ENCODE results near the gene METRN.

The METRN gene

DNA sequence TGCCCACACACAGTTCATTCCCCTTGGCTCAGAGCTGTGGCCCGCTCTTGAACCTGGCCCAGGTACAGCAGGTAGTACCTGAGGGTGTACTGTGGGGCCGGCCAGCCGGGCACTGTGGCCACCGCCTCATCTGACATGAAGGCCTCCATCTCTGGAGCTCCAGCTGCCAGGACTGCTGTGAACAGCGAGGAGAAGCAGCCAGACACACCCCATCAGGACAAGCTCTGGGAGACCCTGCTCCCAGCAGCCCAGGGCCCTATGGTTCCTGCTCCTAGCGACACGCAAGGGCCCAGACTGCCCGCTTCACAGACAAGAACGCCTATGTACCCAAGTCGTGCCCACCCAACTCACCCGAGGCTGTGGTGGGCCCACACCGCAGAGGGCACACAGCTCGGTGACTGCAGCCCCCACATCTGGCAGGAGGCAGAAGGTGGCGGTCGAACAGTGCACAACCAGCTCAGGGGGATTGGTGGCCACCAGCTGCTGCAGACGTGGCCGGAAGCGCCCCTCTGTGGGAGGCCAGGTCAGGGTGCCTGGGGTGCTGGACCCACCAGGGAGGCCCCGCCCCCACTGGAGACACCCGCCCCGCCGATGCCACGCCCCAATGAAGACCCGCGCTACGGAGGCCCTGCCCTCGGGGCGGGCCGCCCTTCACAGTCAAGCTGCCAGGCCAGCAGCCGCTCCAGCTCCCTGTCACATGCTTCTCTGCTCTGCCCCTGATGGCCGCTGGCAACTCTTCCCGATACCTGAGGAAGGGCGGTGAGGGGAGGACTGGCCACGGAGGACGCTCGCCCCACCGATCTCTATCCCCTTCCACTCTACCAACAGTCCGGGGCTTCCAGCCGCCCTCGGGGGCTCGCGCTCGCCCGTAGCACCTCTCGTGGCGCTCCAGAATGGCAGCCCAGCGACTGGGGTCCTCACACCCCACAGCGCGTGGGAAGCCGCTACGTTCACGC, 35.8 kb upstream of the METRN start (continued):
- TF ChIP-seq SP3 (tag by site-specific recombination; IDR thresholded peaks at IDR 0.05), result peak; percentile 88
- TF ChIP-seq ZNF423 (tag by site-specific recombination; IDR thresholded peaks at IDR 0.05), result peak; percentile 69; the same call in 1 of the 2 replicates
- TF ChIP-seq, protein P1, sequence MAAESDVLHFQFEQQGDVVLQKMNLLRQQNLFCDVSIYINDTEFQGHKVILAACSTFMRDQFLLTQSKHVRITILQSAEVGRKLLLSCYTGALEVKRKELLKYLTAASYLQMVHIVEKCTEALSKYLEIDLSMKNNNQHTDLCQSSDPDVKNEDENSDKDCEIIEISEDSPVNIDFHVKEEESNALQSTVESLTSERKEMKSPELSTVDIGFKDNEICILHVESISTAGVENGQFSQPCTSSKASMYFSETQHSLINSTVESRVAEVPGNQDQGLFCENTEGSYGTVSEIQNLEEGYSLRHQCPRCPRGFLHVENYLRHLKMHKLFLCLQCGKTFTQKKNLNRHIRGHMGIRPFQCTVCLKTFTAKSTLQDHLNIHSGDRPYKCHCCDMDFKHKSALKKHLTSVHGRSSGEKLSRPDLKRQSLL (tag by site-specific recombination; IDR thresholded peaks at IDR 0.05), result peak; percentile 71; the same call in 1 of the 2 replicates
- TF ChIP-seq, protein P2, sequence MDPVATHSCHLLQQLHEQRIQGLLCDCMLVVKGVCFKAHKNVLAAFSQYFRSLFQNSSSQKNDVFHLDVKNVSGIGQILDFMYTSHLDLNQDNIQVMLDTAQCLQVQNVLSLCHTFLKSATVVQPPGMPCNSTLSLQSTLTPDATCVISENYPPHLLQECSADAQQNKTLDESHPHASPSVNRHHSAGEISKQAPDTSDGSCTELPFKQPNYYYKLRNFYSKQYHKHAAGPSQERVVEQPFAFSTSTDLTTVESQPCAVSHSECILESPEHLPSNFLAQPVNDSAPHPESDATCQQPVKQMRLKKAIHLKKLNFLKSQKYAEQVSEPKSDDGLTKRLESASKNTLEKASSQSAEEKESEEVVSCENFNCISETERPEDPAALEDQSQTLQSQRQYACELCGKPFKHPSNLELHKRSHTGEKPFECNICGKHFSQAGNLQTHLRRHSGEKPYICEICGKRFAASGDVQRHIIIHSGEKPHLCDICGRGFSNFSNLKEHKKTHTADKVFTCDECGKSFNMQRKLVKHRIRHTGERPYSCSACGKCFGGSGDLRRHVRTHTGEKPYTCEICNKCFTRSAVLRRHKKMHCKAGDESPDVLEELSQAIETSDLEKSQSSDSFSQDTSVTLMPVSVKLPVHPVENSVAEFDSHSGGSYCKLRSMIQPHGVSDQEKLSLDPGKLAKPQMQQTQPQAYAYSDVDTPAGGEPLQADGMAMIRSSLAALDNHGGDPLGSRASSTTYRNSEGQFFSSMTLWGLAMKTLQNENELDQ (tag by site-specific recombination; IDR thresholded peaks at IDR 0.05; ENCODE audit: low read depth), result no peak
- TF ChIP-seq, protein P3, sequence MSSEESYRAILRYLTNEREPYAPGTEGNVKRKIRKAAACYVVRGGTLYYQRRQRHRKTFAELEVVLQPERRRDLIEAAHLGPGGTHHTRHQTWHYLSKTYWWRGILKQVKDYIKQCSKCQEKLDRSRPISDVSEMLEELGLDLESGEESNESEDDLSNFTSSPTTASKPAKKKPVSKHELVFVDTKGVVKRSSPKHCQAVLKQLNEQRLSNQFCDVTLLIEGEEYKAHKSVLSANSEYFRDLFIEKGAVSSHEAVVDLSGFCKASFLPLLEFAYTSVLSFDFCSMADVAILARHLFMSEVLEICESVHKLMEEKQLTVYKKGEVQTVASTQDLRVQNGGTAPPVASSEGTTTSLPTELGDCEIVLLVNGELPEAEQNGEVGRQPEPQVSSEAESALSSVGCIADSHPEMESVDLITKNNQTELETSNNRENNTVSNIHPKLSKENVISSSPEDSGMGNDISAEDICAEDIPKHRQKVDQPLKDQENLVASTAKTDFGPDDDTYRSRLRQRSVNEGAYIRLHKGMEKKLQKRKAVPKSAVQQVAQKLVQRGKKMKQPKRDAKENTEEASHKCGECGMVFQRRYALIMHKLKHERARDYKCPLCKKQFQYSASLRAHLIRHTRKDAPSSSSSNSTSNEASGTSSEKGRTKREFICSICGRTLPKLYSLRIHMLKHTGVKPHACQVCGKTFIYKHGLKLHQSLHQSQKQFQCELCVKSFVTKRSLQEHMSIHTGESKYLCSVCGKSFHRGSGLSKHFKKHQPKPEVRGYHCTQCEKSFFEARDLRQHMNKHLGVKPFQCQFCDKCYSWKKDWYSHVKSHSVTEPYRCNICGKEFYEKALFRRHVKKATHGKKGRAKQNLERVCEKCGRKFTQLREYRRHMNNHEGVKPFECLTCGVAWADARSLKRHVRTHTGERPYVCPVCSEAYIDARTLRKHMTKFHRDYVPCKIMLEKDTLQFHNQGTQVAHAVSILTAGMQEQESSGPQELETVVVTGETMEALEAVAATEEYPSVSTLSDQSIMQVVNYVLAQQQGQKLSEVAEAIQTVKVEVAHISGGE (tag by site-specific recombination; conservative IDR thresholded peaks at IDR 0.05; ENCODE audit: low read depth), result no peak
- no peak for TF ChIP-seq BCL11B (tag by site-specific recombination; IDR thresholded peaks at IDR 0.05; ENCODE audit: low read depth)
- no peak for TF ChIP-seq ZFP3 (tag by site-specific recombination; IDR thresholded peaks at IDR 0.05; ENCODE audit: low read depth)
- TF ChIP-seq ZNF776 (tag by site-specific recombination; IDR thresholded peaks at IDR 0.05; ENCODE audit: borderline replicate concordance), result no peak
- TF ChIP-seq ZNF426 (tag by site-specific recombination; IDR thresholded peaks at IDR 0.05), result no peak
- TF ChIP-seq GFI1B (tag by site-specific recombination; IDR thresholded peaks at IDR 0.05), result no peak
- TF ChIP-seq ZNF324 (tag by site-specific recombination; IDR thresholded peaks at IDR 0.05), result no peak
- no peak for TF ChIP-seq ZNF792 (tag by site-specific recombination; IDR thresholded peaks at IDR 0.05)
- no peak for TF ChIP-seq ZNF19 (tag by site-specific recombination; IDR thresholded peaks at IDR 0.05; ENCODE audit: low read depth)
- peak; percentile 8 for TF ChIP-seq ZNF341 (tag by site-specific recombination; IDR thresholded peaks at IDR 0.05; ENCODE audit: low read depth)
- no peak for TF ChIP-seq REPIN1 (tag by site-specific recombination; IDR thresholded peaks at IDR 0.05; ENCODE audit: low read depth)
- no peak for TF ChIP-seq ZNF416 (tag by site-specific recombination; IDR thresholded peaks at IDR 0.05)
- no peak for TF ChIP-seq ZNF585B (tag by site-specific recombination; IDR thresholded peaks at IDR 0.05)
- no peak for TF ChIP-seq ZBTB20 (tag by site-specific recombination; IDR thresholded peaks at IDR 0.05)
- TF ChIP-seq ZNF747 (tag by site-specific recombination; IDR thresholded peaks at IDR 0.05), result no peak
- TF ChIP-seq, protein P4, sequence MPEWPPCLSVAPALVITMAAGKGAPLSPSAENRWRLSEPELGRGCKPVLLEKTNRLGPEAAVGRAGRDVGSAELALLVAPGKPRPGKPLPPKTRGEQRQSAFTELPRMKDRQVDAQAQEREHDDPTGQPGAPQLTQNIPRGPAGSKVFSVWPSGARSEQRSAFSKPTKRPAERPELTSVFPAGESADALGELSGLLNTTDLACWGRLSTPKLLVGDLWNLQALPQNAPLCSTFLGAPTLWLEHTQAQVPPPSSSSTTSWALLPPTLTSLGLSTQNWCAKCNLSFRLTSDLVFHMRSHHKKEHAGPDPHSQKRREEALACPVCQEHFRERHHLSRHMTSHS (tag by site-specific recombination; IDR thresholded peaks at IDR 0.05), result no peak
- TF ChIP-seq ZNF274 (IDR thresholded peaks at IDR 0.05; ENCODE audit: low read length), result no peak
- no peak for TF ChIP-seq ZNF274 (tag by site-specific recombination; IDR thresholded peaks at IDR 0.05; ENCODE audit: borderline replicate concordance)
- TF ChIP-seq ZBTB7A (tag by site-specific recombination; IDR thresholded peaks at IDR 0.05; ENCODE audit: low read depth), result peak; percentile 43; the same call in 1 of the 2 replicates
- TF ChIP-seq, protein P5, sequence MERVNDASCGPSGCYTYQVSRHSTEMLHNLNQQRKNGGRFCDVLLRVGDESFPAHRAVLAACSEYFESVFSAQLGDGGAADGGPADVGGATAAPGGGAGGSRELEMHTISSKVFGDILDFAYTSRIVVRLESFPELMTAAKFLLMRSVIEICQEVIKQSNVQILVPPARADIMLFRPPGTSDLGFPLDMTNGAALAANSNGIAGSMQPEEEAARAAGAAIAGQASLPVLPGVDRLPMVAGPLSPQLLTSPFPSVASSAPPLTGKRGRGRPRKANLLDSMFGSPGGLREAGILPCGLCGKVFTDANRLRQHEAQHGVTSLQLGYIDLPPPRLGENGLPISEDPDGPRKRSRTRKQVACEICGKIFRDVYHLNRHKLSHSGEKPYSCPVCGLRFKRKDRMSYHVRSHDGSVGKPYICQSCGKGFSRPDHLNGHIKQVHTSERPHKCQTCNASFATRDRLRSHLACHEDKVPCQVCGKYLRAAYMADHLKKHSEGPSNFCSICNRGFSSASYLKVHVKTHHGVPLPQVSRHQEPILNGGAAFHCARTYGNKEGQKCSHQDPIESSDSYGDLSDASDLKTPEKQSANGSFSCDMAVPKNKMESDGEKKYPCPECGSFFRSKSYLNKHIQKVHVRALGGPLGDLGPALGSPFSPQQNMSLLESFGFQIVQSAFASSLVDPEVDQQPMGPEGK (tag by site-specific recombination; IDR thresholded peaks at IDR 0.05), result peak; percentile 94
- no peak for TF ChIP-seq ZBTB21 (tag by site-specific recombination; IDR thresholded peaks at IDR 0.05)
- TF ChIP-seq ZNF777 (tag by site-specific recombination; IDR thresholded peaks at IDR 0.05; ENCODE audit: borderline replicate concordance), result no peak
- TF ChIP-seq FEZF1 (tag by site-specific recombination; IDR thresholded peaks at IDR 0.05), result no peak
- TF ChIP-seq, protein P6, sequence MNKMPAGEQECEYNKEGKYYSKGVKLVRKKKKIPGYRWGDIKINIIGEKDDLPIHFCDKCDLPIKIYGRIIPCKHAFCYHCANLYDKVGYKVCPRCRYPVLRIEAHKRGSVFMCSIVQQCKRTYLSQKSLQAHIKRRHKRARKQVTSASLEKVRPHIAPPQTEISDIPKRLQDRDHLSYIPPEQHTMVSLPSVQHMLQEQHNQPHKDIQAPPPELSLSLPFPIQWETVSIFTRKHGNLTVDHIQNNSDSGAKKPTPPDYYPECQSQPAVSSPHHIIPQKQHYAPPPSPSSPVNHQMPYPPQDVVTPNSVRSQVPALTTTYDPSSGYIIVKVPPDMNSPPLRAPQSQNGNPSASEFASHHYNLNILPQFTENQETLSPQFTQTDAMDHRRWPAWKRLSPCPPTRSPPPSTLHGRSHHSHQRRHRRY (tag by site-specific recombination; IDR thresholded peaks at IDR 0.05), result peak; percentile 49; the same call in 1 of the 2 replicates
- TF ChIP-seq ZNF785 (tag by site-specific recombination; IDR thresholded peaks at IDR 0.05), result no peak

Measured in HEK293 (cell line).